HG02642 (cell line): ENCODE results near the gene RRAS2.
"Not testable (repeated sequence)": the region's sequence is repeated elsewhere in the genome, so short reads cannot be mapped to it uniquely, and the experiment has no call there.

ENCODE experiments used
- ATAC-seq: cut with Tn5 transposase; IDR thresholded peaks from one replicate; pipeline ENCODE4 v1.9.1; 2021; ENCODE audit warnings: mild to moderate bottlenecking; ENCODE audit not compliant: unreplicated experiment, poor library complexity

Gene RRAS2

DNA sequence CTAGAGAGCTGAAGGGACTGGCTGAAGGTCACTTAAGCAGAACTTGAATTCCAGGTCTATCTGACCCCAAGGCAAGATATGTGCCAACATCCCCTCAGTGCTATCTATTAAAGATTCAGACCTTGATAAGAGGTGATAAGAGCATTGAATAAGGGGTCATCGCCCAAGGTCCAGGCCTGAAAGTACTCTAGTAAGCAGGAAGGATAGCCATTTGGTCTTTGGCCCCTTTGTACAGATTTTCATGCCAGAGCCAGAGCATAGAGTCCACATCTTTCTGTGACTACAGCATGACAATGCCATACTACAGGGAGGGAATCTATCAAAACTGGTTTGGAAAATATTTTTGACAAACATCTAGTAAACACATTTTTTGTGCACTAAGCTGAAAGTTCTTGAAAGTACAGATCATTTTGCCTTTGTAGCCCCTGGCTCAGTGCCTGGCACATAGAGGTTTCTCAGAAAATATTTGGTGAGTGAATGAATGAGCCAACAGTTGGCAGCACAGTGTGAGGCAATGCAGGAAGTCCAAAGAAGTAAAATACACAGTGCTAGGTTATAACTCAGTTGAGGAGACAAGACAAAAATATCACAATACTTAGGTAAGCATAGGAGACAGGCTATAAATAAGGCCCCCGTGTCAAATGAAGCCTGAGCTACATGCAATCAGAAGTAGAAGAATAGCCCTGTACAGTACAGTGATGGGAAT lies 15.1 kb upstream of the RRAS2 start:
- ATAC-seq, result no peak

DNA sequence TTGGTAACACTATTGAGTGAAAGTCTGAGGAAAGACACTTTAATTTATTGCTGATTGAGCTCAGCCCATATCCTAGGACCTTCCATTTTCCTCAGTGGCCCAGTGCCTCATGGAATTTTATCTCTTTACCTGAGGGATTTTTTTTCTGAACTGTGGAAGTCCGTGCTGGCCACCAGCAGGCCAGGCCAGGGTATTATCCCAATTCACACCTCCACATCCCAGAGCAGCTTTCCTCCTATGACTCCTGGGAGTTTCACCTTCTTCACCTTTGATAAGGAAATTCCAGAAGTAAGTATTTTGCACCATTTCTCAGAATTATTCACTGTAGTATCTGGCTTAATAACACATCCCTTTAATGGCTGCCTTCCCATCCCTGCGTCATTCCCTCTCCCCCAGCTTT lies 13.0 kb upstream of the RRAS2 start:
- ATAC-seq, result no peak

DNA sequence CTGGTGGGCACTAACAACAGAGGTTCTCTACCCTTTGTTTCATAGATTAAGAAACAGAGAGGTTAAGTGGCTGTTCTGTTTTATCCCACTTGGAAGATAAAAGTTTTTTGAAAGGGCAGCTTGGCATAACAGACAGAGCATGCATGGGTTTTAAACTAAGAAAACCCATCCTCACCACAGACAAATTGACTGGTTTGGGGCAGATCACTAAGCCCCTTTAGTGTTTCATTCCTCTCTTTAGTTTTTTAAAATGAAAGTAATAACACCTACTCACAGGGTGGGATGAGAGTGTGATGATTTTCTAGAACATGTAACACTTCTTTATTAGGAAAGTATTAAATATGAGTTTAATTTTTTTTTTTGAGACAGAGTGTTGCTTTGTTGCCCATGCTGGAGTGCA lies 12.3 kb upstream of the RRAS2 start:
- no peak for ATAC-seq

- no peak for ATAC-seq
Observed at GRCh38 chr11:14370496-14370895, 11.5 kb upstream of the RRAS2 start.

GRCh38 chr11:14369598-14369997 lies 10.6 kb upstream of the RRAS2 start:
- no peak for ATAC-seq

- ATAC-seq, result no peak
Observed at GRCh38 chr11:14366936-14367335, 8.0 kb upstream of the RRAS2 start.

- ATAC-seq, result no peak
Observed at GRCh38 chr11:14364322-14364721, 5.3 kb upstream of the RRAS2 start.

DNA sequence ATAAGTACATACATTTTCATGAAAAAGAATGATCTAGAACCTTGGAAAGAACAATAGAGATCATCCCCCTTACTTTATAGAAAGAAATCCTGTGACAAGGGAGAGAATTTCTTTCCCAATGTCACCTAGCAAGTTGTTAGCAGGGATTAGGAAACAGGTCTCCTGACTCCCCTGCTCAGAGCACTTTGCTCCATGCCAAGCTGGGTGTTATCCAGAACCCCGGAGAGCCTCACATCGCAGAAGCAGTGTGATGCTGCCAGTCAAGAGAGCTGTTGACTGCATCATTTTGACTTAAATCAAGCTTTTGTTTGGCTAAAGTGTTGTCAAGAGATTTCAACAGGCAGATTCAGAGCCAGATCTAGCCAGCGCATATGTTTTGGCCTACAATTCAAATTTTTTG lies 3.6 kb upstream of the RRAS2 start:
- ATAC-seq, result no peak

GRCh38 chr11:14361951-14362350 lies 3.0 kb upstream of the RRAS2 start:
- no peak for ATAC-seq

DNA sequence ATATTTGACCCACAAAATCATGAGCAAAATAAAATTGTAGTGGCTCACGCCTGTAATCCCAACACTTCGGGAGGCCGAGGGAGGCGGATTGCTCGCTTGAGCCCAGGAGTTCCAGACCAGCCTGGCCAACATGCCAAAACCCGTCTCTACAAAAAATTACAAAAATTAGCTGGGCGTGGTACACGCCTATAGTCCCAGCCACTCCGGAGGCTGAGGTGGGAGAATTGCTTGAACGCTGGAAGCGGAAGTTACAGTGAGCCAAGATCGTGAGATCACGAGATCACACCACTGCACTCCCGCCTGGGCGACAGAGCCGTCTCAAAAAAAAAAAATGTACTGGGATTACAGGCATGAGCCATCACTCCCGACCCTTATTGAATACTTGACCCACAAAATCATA lies 2.0 kb upstream of the RRAS2 start:
- ATAC-seq, result no peak

- no peak for ATAC-seq
Observed at GRCh38 chr11:14359501-14360031, 583 bp upstream of the RRAS2 start.

DNA sequence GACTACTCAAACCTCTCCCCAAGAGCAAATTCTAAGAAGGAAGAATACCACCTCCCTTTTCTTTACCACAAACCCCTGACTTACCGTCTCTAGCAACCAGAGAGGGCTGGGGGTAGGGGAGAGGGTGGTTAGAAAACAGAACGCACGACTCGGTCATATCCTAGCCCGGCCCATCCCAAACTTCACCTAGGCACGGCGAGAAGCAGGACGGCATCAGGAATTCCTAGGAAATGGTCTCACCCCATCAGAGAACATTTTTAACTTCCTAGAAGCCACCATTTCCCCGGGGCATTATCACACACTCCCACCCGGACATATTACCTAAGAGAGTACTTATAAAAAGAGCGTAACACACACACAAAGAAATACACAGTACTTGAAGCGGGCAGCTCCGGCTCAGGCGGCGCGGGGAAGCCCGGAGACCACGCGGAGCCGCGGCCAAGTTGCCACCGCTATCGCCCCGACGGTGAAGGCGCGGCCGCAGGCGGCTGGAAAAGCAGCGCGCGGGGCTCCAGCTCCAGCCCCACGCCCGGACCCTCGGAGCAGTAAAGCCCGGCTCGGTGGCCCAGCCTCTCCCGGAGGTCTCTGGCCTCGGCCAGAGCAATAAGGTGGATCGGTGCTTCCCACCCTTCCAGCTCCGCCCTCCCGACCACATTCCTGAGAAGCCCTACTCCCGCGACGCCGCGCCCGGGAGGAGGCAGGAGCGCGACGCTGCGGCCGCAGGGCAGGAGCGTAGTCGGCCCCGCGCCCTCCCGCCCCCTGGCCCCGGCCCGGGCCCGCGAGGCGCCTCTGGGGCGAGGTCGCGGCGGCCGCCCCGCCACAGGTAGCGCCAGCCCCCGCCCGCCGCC lies 878 bp downstream of the RRAS2 start:
- ATAC-seq, result peak; percentile 60

GRCh38 chr11:14356342-14356741 lies 2.6 kb downstream of the RRAS2 start:
- ATAC-seq, result no peak

GRCh38 chr11:14354604-14355003 lies 4.4 kb downstream of the RRAS2 start:
- not testable (repeated sequence) for ATAC-seq

DNA sequence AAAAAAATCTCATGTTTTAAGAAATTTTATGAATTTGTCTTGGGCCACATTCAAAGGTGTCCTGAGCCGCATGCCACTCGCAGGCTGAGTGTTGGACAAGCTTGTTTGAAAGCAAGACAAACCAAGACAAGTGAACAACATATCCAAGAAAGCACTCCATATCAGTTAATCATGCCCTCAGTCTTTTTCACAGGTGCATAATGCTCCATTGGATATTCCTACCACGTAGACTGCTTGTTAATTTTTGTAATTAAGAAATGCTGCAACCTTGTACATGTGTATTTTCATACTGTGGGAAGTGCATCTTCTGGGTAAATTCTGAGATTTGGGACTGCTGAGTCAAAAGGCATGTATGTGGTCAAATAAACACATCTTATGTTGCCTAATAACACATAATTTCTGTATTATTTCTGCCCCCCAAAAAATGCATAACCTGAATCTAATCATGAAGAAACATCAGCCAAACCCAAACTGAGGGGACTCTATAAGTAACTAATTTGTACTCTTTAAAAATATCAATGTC lies 8.2 kb downstream of the RRAS2 start:
- ATAC-seq, result no peak

- no peak for ATAC-seq
Observed at GRCh38 chr11:14350215-14350614, 8.8 kb downstream of the RRAS2 start.

DNA sequence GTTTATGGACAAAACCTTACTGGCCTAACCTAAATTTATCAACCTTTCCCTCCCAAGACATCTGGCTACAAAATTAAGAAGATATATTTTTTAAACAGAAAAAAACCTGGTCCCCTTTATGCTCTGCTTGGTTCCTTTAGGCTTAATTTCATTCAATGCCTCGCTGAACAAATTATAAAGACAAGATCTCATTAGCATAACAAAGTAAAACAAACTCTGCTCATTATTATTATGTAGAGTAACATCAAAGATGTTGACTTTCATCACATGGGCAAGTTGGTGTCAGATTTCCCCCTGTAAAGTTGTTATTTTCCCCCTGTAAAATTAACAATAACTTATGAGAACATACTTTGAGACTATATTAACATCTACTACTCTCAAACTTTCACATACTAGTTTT lies 11.0 kb downstream of the RRAS2 start:
- no peak for ATAC-seq

- no peak for ATAC-seq
Observed at GRCh38 chr11:14347494-14347893, 11.5 kb downstream of the RRAS2 start.

DNA sequence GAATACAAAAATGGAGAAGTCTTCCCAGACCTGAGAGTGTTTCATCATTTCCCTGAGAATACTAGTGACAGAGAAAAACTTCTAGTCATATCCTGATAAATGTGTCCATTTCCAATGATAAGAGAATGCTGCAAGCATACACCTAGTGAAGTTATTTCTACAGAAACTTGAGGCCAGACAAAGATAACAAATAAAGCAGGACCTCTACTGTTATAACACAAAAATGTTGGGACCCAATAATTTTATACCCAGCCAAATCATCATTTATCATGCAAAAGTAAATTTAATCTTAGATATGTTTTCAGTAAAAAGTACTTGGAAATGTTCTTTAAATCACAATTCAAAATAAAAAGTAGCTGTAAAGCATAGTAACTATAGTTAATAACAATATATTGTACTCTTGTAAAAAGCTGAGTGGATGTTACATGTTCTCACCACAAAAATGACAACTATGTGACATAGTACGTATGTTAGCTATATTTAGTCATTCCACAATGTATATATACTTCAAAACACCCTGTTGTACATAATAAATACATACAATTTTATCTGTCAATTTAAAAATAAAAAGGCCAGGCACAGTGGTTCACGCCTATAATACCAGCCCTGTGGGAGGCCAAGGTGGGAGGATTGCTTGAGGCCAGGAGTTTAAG lies 12.6 kb downstream of the RRAS2 start:
- ATAC-seq, result no peak

DNA sequence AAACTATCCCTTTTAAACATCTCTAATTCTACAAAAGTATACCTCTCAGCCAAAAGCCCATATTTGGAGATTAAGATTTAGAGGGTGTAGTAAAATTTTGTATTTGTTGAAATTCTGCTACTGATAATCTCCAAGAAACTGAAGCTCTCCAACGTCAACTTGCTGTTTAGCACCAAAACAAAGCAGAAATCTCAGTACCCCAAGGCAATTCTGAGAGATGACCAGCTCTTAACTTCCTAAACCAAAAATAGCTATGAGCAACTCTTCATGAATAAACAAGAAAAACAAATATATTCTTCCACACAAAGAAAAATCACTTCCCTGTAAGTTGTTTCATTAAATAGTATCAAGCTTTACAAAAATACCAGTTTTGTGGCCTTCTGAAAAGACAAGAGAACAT lies 13.3 kb downstream of the RRAS2 start:
- ATAC-seq, result no peak

- not testable (repeated sequence) for ATAC-seq
Observed at GRCh38 chr11:14345016-14345415, 14.0 kb downstream of the RRAS2 start.
